NCI-H1092 treated with DMSO at 0.1 percent for 48 hours (cell line): Measurements from ENCODE around the gene CHRDL2.
A peak's percentile ranks its signal among the peaks of the same experiment; 100 is the strongest.
"Not testable (repeated sequence)": the region's sequence is repeated elsewhere in the genome, so short reads cannot be mapped to it uniquely, and the experiment has no call there.

Experiments
- DNase-seq: peaks from one replicate; lab custom pipeline; 2025; lab: John Stamatoyannopoulos, UW

Gene CHRDL2

GRCh38 chr11:74731301-74732094 is at the start of gene CHRDL2:
TSS of gene CHRDL2 (minus strand) at chr11:74731426. CDS start at chr11:74730888, 538 bp downstream.
- DNase-seq, result no peak

GRCh38 chr11:74780248-74781005 is 49.2 kb upstream of the CHRDL2 start:
- DNase-seq, result no peak

- no peak for DNase-seq
Observed at GRCh38 chr11:74778581-74778980, 47.4 kb upstream of the CHRDL2 start.

- DNase-seq, result no peak
Observed at GRCh38 chr11:74777877-74778276, 46.7 kb upstream of the CHRDL2 start.

- DNase-seq, result no peak
Observed at GRCh38 chr11:74777038-74777437, 45.8 kb upstream of the CHRDL2 start.

- DNase-seq, result no peak
Observed at GRCh38 chr11:74776546-74776945, 45.3 kb upstream of the CHRDL2 start.

GRCh38 chr11:74775762-74776161 is 44.5 kb upstream of the CHRDL2 start:
- no peak for DNase-seq

- no peak for DNase-seq
Observed at GRCh38 chr11:74773476-74773875, 42.2 kb upstream of the CHRDL2 start.

- no peak for DNase-seq
Observed at GRCh38 chr11:74771139-74771538, 39.9 kb upstream of the CHRDL2 start.

GRCh38 chr11:74770456-74770855 is 39.2 kb upstream of the CHRDL2 start:
- DNase-seq, result no peak

- DNase-seq, result no peak
Observed at GRCh38 chr11:74769055-74769707, 38.0 kb upstream of the CHRDL2 start.

- not testable (repeated sequence) for DNase-seq
Observed at GRCh38 chr11:74768172-74768651, 37.0 kb upstream of the CHRDL2 start.

- DNase-seq, result no peak
Observed at GRCh38 chr11:74766905-74767304, 35.7 kb upstream of the CHRDL2 start.

GRCh38 chr11:74756571-74756970 is 25.3 kb upstream of the CHRDL2 start:
- no peak for DNase-seq

- no peak for DNase-seq
Observed at GRCh38 chr11:74755395-74755995, 24.3 kb upstream of the CHRDL2 start.

GRCh38 chr11:74754507-74755252 is 23.5 kb upstream of the CHRDL2 start:
- no peak for DNase-seq

GRCh38 chr11:74751303-74751702 is 20.1 kb upstream of the CHRDL2 start:
- DNase-seq, result no peak

GRCh38 chr11:74750598-74750997 is 19.4 kb upstream of the CHRDL2 start:
- DNase-seq, result not testable (repeated sequence)

GRCh38 chr11:74749965-74750296 is 18.7 kb upstream of the CHRDL2 start:
- no peak for DNase-seq

- peak; percentile 42 for DNase-seq
Observed at GRCh38 chr11:74749127-74749964, 18.1 kb upstream of the CHRDL2 start.
